GM23338 (cell line): ENCODE measurements around the gene LYRM7. TPM values are rescaled to one million over a fixed set of nuclear protein-coding genes. Genes with fewer than 3 reads are reported as not detected.

ENCODE experiments used
- CREB1 ChIP-seq: fragments of 250-450 bp; sonication (Bioruptor Pico); IDR thresholded peaks from 2 replicates; pipeline ENCODE4 v1.5.0; 2020; ENCODE audit warnings: low read depth, mild to moderate bottlenecking, moderate library complexity
- CTCF ChIP-seq, 2 experiments: fragments of 200-600 bp in 1 of 2; sonication (generic) in 1 of 2; conservative IDR thresholded peaks; 2 replicates each; pipeline versions ENCODE4 v1.5.1 to v1.6.1; 2016 to 2017; ENCODE audit warnings: antibody characterized with exemption in 2 of 2, low read depth in 2 of 2, mild to moderate bottlenecking in 2 of 2, moderate library complexity in 1 of 2
- EZH2phosphoT487 ChIP-seq: fragments of 200-600 bp; sonication (generic); IDR thresholded peaks from one replicate; pipeline ENCODE4 v1.8.1; 2018; ENCODE audit warnings: antibody characterized with exemption; ENCODE audit not compliant: unreplicated experiment
- REST ChIP-seq: IDR thresholded peaks from one replicate; pipeline ENCODE4 v1.6.1; 2018; ENCODE audit warnings: antibody characterized with exemption; ENCODE audit not compliant: unreplicated experiment
- STAT1 ChIP-seq: IDR thresholded peaks from one replicate; pipeline ENCODE4 v1.6.1; 2016; ENCODE audit warnings: antibody characterized with exemption; ENCODE audit not compliant: unreplicated experiment
- ZNF462 ChIP-seq: fragments of 250-450 bp; sonication (Bioruptor Pico); IDR thresholded peaks from 2 replicates; pipeline ENCODE4 v1.5.0; 2020; ENCODE audit warnings: mild to moderate bottlenecking, moderate library complexity
- polyA plus RNA-seq: library from polyadenylated mRNA; unstranded; fragments of >200 nt; fragmentation: Nextera tagmentation; extraction: Ambion mirVana; gene quantifications from 2 replicates; pipeline ENCODE4 v1.2.1, GENCODE V29; 2016
- total RNA-seq: library from RNA; depleted of rRNA; stranded (reverse); fragments of >200 nt; shearing (Covaris generic); gene quantifications from 2 replicates; pipeline ENCODE4 v1.2.3, GENCODE V29; 2014

The LYRM7 gene
- total and polyA plus RNA-seq, 2 experiments from 2014 or later = 11.3 to 34.8 TPM

GRCh38 chr5:131200560-131200959 is 29.8 kb downstream of the LYRM7 start (continued):
- TF ChIP-seq ZNF462 (CRISPR knock-in tag) = no peak
- no peak for TF ChIP-seq STAT1
- TF ChIP-seq REST = no peak
- no peak for TF ChIP-seq EZH2phosphoT487
- no peak for TF ChIP-seq CREB1
- TF ChIP-seq CTCF (conservative IDR thresholded peaks at IDR 0.05; ENCODE audit: low read depth in 2 of 2) = no peak
